Dermis blood vessel endothelial cell (primary cell): ENCODE data around the gene CGB8. TPM values are rescaled to one million over a fixed set of nuclear protein-coding genes. Genes with fewer than 3 reads are reported as not detected.
"Not testable (repeated sequence)": the region's sequence is repeated elsewhere in the genome, so short reads cannot be mapped to it uniquely, and the experiment has no call there.

Experiments used
- DNase-seq: peaks from one replicate; pipeline ENCODE4 v3.0.0; 2010
- total RNA-seq: library from RNA; depleted of rRNA; stranded (reverse); fragments of >200 nt; gene quantifications from 2 replicates; pipeline ENCODE4 v1.2.3, GENCODE V29; 2014

CGB8 gene
- total RNA-seq, 1 donor from 2014 or later, result not detected

DNA sequence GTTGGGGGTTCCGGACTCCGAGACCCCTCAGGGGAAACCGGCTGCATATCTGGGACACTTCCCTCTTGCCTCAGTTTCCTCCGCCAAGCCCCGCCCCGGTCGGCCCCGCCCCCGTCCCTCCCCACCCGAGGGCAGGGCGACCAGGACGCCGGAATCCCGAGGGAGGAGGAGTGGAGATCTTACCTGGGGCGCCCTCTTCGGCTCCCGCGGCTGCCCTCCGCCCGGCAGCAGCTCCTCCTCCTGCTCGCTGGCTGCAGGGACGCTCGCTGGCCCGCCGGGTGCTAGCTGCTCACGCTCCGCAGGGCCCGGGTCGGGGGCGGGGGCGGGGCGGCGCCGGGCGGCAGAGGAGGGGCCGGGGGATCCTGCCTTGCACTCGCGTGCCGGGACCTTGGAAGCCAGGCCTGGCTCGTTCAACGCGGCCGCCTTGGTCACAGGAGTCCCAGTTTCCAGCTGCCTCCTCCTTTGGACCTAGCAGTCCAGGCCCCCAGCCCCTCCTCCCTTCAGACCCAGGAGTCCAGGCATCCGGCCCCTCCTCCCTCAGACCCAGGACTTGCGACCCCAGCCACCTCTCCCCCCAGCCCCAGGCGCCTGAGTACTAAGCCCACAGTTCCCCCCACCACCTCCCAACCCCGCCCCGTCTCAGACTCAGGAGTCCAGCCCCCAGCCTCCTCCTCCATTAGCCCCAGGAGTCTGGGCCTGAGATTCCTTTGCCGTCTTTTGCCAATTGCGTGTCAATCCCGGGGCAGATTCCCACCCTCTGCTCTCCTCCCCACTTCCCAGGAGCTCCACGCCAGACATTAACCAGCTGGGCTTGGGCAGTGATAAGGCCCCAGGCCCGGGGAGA is 16.1 kb upstream of the CGB8 start, which contains the start of gene NTF4:
Gene NTF4, minus strand, starts transcription at position 51 of the 844 bp plus-strand sequence. CDS start 2,821 bp downstream, outside the sequence.
- no peak for DNase-seq

DNA sequence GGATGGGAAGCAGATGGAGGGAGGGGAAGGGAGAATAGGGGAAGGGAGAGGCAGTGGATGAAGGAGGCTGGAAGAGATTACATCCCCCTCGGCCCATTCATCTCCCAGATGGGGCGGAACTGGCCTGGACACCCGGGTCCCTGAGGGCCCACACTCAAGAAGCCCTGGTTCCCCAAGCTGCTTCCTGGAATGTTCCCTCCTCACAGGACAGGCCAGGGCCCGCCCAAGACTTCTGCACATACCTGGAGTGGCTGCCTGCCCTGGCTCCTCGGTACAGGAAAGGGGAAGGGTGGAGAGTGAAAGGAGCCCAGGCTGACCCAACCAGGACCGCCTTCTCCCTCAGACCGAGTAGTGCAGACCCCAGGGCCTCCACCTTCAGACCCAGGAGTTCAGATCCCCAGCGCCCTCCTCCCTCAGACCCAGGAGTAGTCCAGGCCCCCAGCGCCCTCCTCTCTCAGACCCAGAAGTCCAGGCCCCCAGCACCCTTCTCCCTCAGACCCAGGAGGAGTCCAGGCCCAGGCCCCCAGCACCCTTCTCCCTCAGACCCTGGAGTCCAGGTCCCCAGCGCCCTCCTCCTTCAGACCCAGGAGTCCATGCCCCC is 15.2 kb upstream of the CGB8 start:
- DNase-seq, result no peak

DNA sequence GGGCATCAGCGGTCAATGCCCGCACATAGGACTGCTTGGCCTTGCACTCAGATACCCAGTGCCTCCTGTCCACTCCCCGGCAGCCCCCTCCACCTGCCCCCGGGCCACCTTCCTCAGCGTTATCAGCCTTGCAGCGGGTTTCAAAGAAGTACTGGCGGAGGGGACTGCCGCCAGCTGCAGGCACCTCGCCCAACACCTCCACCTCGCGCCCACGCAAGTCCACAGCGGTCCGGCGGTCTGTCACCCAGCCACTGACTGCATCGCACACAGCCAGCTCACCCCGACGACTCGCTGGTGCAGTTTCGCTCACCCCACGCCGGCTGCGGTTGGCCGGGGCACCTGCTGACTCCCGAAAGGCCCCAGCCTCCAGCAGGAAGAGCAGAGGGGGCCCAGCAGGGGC is 12.5 kb upstream of the CGB8 start:
- no peak for DNase-seq

DNA sequence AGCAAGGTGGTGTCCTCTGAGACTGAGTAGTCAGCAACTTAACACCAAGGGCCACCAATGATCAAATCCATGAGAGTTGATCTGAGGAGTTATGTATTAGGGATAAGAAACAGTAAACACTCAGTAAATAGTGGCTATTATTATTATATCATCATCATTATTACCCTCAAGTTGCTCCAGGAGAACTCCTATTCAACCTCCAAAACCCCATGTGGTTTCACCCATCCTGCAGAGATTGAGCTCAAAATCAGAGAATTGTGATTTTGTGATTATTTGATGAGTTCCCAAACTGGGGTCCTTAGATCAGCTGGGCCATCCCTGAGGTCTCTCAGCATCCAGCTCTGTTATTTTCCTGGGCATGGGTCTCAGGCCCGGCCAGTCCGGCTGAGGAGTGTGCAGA is 12.1 kb upstream of the CGB8 start:
- DNase-seq, result no peak

DNA sequence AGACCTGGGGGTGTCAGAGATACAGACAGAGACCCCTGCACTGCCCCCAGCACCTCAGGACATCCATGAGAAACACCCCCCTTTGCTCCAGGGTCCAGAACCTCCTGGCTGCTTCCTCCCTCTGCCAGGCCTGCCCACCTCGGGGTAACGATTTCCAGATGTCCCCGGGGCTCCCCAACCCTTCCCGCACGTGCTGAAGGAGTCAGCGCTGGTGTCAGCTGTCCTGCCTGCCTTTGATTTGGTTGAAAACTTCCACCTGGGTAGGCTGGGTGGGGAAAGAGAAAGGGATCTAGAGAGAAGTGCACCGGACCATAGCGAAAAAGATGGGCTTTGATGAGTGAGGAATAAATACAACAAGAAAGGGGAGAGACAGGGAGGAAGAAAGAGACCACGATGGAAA is 10.1 kb upstream of the CGB8 start:
- no peak for DNase-seq

DNA sequence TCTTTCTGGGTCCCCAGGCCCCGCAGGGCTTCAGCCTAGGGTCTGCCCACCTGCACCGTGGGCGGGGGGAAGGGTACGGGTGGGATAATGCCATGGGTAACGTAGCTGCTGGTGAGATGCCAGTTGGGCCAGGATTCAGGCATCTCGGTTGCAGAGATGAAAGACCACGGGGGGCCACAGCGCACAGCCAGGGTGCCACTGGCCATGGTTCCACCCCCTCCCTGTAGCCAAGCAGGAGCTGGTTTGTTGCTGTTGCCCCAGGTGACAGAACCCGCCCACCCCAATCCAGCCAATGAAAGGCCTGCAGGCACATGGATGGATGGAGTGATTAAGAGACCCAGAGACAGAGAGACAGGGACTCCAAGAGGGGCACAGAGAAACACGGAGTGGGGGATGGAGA is 9.7 kb upstream of the CGB8 start:
- peak; percentile 24 for DNase-seq

DNA sequence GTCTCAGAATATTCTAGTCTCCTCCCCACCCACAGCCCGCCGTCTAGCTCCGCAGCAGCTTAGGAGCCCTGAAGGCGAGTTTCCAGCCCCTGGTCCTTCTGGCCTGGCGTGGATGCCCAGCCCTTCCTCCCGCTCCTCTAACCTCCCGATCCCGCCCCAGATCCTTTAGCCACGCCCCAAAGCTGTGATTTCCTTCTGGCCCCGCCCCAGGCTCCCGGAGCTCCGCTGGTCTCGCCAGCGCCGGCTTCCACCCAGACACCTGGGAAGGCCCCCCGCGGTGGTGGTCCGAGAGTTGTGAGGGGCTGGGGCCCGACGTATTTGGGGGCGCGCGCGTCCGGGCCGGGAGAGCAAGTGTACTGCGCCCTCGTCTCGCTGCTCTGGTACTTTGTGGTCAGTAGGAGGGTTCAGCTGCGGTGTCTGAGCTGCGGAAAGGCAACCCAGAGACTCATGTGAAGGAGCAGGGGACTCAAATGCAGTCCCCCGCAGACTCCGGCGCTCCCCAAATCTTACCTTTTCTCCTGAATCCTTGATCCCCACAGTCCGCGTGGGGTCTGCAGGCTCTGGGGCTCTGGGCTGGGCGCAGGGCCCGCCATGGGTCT is 8.8 kb upstream of the CGB8 start, which contains the start of gene CGB7:
Gene CGB7, minus strand, starts transcription at position 114 of the 599 bp plus-strand sequence. CDS start 2,374 bp downstream, outside the sequence.
- DNase-seq, result peak; percentile 54

DNA sequence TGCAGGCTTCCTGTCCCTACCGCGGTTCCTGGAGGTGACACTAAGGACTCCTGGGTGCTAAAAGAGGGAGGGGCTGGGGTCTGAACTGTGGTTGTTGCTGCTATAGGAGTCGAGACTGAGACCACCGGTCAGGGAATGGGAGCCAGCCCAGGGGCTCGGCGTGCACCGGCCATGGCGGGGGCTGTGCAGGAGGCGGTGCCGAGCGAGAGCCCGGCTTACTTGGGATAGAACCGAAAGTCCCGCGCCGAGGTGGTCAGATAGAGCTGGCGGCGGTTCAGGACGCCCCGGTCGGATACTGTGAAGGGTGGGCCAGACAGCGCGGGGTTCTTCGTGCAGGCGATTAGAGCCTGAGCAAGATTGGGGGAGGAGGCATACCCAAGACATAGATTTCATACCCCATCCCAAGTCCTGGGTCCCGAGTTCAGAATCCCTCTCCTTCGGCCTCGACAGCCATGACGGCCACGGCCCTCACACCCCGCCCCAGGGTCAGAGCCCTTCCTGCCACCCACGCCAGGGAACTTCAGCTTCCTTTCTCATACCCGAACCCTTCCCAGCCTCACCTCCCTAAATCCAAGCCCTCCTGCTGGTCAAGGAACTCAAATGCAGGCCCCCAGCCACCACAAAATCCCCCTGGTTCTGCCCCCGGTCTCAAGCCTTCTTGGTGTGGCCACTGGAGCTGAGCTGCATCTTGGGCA is 8.1 kb upstream of the CGB8 start:
- DNase-seq, result not testable (repeated sequence)

DNA sequence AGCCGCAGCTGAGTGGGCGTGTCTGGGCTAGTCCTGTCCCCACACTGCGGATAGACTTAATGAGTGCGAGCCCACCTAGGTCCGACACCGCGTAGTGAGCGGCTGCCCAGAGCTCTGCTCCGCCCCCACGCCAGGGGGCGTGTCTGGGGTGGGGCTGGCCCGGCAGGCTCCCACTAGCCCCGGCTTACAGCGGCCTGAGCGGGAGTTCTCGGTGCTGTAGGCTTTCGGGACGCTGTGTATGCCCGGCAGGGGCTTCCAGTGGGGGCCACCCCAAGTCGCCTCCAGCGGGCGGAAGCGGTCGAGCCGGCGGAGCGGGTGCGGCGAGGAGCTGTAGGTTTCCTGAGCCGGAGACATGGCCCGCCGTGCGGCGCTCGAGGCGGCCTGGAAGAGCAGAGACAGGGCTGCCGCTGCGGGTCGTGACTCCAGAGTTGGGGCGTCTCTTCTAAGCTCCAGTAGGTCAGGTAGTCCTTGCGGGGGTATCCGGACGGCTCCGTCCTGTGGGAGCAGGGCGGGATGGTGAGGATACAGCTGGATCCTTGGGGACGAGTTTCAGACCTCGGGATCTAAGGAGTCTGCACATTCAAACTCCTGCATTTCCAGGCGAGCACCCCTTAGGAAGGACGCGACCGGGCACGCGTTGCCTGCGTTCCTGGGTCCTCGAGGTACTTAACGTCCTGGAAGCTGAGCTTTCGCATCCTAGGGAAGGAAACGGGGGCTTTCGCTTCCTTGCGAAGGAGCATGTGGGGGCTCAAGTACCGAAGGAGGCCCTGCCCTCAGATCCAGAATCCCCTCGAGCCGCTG is 7.4 kb upstream of the CGB8 start:
- DNase-seq, result peak; percentile 55

DNA sequence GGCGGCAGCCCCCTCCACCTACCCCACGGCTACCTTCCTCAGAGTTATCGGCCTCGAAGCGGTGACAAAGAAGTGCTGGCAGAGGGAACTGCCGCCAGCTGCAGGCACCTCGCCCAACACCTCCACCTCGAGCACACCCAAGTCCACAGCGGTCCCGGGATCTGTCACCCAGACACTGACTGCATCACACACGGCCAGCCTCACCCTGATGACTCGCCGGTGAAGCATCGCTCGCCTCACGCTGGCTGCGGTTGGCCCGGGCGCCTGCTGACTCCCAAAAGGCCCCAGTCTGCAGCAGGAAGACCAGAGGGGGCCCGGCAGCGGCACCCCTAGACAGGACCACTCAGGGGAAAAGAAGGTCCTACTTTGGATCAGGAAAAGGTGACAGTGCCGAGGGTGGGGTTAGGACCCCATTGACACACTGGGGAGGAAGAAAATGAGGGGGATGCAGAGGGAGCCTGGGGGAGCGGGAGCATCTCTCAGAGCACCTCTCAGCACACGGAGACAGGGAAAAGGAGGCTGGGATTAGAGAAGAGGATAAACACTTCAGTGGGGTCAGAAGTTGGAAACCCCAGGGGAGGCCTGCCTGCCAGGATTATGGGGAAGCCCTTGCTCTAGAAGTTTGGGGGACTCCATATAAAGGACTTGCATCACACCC is 1.6 kb upstream of the CGB8 start:
- not testable (repeated sequence) for DNase-seq

DNA sequence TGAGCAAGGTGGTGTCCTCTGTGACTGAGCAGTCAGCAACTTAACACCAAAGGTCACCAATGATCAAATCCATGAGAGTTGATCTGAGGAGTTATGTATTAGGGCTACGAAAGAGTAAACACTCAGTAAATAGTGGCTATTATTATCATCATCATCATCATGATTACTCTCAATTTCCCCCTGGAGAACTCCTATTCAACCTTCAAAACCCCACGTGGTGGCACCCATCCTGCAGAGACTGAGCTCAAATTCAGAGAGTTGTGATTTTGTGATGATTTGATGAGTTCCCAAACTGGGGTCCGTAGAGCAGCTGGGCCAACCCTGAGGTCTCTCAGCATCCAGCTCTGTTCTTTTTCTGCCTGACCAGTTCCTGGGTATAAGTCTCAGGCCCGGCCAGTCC is 923 bp upstream of the CGB8 start:
- DNase-seq, result not testable (repeated sequence)

DNA sequence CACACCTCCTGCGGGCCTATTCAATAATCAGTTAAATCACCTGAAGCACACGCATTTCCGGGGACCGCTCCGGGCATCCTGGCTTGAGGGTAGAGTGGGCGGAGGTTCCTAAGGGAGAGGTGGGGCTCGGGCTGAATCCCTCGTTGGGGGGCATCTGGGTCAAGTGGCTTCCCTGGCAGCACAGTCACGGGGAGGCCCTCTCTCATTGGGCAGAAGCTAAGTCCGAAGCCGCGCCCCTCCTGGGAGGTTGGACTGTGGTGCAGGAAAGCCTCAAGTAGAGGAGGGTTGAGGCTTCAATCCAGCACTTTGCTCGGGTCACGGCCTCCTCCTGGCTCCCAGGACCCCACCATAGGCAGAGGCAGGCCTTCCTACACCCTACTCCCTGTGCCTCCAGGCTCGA is 5.4 kb downstream of the CGB8 start, which contains the start of gene CGB5:
Gene CGB5, plus strand, starts transcription at position 301 of the 400 bp plus-strand sequence. CDS start 362 bp downstream, outside the sequence.
- DNase-seq, result not testable (repeated sequence)

DNA sequence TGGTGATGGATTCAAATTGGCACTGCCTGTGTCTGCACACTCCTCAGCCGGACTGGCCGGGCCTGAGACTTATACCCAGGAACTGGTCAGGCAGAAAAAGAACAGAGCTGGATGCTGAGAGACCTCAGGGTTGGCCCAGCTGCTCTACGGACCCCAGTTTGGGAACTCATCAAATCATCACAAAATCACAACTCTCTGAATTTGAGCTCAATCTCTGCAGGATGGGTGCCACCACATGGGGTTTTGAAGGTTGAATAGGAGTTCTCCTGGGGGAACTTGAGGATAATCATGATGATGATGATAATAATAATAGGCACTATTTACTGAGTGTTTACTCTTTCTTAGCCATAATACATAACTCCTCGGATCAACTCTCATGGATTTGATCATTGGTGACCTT is 6.2 kb downstream of the CGB8 start:
- DNase-seq, result not testable (repeated sequence)

DNA sequence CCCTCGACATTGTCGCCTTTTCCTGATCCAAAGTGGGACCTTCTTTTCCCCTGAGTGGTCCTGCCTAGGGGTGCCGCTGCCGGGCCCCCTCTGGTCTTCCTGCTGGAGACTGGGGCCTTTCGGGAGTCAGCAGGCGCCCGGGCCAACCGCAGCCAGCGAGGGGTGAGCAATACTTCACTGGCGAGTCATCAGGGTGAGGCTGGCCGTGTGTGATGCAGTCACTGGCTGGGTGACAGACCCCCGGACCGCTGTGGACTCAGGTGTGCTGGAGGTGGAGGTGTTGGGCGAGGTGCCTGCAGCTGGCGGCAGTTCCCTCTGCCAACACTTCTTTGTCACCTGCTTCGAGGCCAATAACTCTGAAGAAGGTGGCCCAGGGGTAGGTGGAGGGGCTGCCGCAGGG is 6.7 kb downstream of the CGB8 start:
- no peak for DNase-seq

DNA sequence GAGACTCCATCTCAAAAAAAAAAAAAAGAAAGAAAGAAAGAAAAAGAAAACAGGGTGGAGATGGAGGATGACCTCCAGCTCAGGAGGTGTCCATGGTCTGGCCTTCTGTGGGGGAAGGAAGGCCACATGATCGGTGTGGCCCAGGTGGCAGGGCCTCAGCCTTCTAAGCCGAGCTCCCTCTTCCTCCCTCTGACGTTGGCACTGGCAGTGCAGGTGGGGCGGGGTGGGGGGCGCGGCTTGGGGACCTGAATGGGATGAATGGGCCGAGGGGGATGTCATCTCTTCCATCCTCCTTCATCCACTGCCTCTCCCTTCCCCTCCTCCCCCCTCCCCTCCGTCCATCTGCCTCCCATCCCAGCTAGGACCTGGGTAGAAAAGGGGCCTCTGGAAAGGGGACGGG is 9.2 kb downstream of the CGB8 start:
- DNase-seq, result not testable (repeated sequence)

DNA sequence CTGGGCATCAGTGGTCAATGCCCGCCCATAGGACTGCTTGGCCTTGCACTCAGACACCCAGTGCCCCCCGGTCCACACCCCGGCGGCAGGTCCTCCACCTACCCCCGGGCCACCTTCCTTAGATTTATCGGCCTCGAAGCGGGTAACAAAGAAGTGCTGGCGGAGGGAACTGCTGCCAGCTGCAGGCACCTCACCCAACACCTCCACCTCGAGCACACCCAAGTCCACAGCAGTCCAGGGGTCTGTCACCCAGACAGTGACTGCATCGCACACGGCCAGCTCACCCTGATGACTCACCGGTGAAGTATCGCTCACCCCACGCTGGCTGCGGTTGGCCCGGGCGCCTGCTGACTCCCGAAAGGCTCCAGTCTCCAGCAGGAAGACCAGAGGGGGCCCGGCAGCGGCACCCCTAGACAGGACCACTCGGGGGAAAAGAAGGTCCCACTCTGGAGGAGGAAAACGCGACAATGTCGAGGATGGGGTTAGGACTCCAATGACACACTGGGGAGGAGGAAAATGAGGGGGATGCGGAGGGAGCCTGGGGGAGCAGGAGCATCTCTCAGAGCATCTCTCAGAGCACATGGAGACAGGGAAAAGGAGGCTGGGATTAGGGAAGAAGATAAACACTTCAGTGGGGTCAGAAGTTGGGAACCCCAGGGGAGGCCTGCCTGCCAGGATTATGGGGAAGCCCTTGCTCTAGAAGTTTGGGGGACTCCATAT is 10.2 kb downstream of the CGB8 start:
- not testable (repeated sequence) for DNase-seq

DNA sequence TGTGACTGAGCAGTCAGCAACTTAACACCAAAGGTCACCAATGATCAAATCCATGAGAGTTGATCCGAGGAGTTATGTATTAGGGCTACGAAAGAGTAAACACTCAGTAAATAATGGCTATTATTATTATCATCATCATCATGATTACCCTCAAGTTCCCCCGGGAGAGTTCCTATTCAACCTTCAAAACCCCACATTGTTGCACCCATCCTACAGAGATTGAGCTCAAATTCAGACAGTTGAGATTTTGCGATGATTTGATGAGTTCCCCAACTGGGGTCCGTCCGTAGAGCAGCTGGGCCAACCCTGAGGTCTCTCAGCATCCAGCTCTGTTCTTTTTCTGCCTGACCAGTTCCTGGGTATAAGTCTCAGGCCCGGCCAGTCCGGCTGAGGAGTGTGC is 10.8 kb downstream of the CGB8 start:
- DNase-seq, result not testable (repeated sequence)

DNA sequence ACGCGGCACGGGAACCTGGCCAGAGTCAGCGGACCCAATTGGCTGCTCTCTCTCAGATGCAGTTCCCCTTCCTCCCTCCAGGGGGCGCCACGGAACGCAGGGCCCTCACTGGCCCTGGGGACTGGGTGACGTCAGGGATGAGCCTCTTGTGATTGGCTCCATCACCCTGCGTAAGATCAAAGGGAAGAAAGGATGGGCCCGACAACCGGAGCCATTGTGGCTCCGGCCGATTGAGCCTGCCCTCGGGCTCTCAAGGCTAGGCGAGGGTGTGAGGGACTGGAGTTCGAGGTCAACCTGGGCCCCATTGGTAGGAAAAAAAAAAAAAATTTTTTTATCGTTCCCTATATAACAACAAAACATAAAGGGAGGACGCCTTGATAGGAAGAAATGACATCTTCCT is 12.1 kb downstream of the CGB8 start, which contains the start of gene CGB1:
Gene CGB1, minus strand, starts transcription at position 81 of the 400 bp plus-strand sequence. CDS start 184 bp downstream, outside the sequence.
- DNase-seq, result not testable (repeated sequence)

DNA sequence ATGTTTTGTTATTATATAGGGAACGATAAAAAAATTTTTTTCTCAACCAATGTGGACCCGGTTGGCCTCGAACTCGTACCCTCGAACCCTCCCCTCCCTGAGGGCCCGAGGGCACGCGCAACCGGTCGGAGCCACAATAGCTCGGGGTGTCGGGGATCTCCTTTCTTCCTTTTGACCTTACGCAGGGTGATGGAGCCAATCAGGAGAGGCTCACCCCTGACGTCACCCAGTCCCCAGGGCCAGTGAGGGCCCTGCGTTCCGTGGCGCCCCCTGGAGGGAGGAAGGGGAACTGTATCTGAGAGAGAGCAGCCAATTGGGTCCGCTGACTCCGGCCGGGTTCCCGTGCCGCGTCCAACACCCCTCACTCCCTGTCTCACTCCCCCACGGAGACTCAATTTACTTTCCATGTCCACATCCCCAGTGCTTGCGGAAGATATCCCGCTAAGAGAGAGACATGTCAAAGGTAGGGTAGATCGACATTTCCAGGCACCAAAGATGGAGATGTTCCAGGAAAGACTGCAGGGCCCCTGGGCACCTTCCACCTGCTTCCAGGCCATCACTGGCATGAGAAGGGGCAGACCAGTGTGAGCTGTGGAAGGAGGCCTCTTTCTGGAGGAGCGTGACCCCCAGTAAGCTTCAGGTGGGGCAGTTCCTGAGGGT is 17.1 kb downstream of the CGB8 start, which contains the start of gene CGB2:
Gene CGB2, plus strand, starts transcription at position 249 of the 660 bp plus-strand sequence. Its CDS starts 206 bp downstream, at position 455.
- not testable (repeated sequence) for DNase-seq

DNA sequence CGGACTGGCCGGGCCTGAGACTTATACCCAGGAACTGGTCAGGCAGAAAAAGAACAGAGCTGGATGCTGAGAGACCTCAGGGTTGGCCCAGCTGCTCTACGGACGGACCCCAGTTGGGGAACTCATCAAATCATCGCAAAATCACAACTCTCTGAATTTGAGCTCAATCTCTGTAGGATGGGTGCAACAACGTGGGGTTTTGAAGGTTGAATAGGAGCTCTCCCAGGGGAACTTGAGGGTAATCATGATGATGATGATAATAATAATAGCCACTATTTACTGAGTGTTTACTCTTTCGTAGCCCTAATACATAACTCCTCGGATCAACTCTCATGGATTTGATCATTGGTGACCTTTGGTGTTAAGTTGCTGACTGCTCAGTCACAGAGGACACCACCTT is 18.6 kb downstream of the CGB8 start:
- DNase-seq, result not testable (repeated sequence)
